Lung (tissue), 12 donors: ENCODE results near the gene ADIPOR2. TPM values are rescaled to one million over a fixed set of nuclear protein-coding genes. Genes with fewer than 3 reads are reported as not detected.

ENCODE experiments used
- ATAC-seq: fragments of 200-7000 bp; cut with Tn5 transposase; one replicate; pipeline ENCODE4 v1.9.1; 2020; ENCODE audit warnings: moderate number of reproducible peaks; ENCODE audit not compliant: insufficient read depth, low FRiP score
- DNase-seq, 3 donors: peaks; one replicate each; pipeline ENCODE4 v3.0.0-alpha.2; 2013 to 2017
- H3K27ac ChIP-seq, 2 donors: one replicate each; pipeline ENCODE4 v1.5.1; 2013; ENCODE audit warnings: mild to moderate bottlenecking in 2 of 2, moderate library complexity in 2 of 2, control low read depth in 1 of 2, inconsistent platforms in 1 of 2, low read depth in 1 of 2, low read length in 1 of 2
- H3K27me3 ChIP-seq, 3 donors: one replicate each; pipeline ENCODE4 v1.5.1; 2013; ENCODE audit warnings: low read length in 2 of 3; ENCODE audit not compliant: control insufficient read depth in 3 of 3, insufficient read depth in 3 of 3
- H3K36me3 ChIP-seq, 4 donors: one replicate each; pipeline ENCODE4 v1.5.1; 2013; ENCODE audit warnings: low read length in 4 of 4, mild to moderate bottlenecking in 1 of 4, moderate library complexity in 1 of 4; ENCODE audit not compliant: control insufficient read depth in 4 of 4, insufficient read depth in 4 of 4
- H3K4me1 ChIP-seq, 5 donors: one replicate each; pipeline ENCODE4 v1.5.1; 2013; ENCODE audit warnings: low read length in 5 of 5, mild to moderate bottlenecking in 2 of 5, moderate library complexity in 1 of 5; ENCODE audit not compliant: control insufficient read depth in 5 of 5, insufficient read depth in 5 of 5
- H3K4me3 ChIP-seq: one replicate; pipeline ENCODE4 v1.5.1; 2013; ENCODE audit warnings: mild to moderate bottlenecking, control low read depth, moderate library complexity
- H3K9ac ChIP-seq, 2 donors: one replicate each; pipeline ENCODE4 v1.5.1; 2013; ENCODE audit warnings: low read length in 2 of 2, control low read depth in 1 of 2; ENCODE audit not compliant: insufficient read depth in 1 of 2
- H3K9me3 ChIP-seq, 4 donors: one replicate each; pipeline ENCODE4 v1.5.1; 2013; ENCODE audit warnings: low read length in 3 of 4, mild to moderate bottlenecking in 1 of 4, moderate library complexity in 1 of 4; ENCODE audit not compliant: control insufficient read depth in 4 of 4, insufficient read depth in 3 of 4
- WGBS, 2 donors: extraction: QIAGEN DNeasy Blood & Tissue Kit; methylation state at CpG; one replicate each; pipeline ENCODE4 v1.1.7; 2013; 5-methylcytosine and 5-hydroxymethylcytosine counted together
- polyA plus RNA-seq, 2 donors: library from polyadenylated mRNA; stranded (reverse); fragments of 200-250 nt; gene quantifications; one replicate each; pipeline ENCODE4 v1.2.1, GENCODE V29; 2013
- total RNA-seq, 2 donors: library from RNA; depleted of rRNA in 1 of 2; stranded (reverse); fragments of >200 nt in 1 of 2; gene quantifications; one replicate each; pipeline ENCODE4 v1.2.1, GENCODE V29; 2014 to 2021
- TF ChIP-seq, protein P1 (sequence below): IDR thresholded peaks from 2 replicates; pipeline ENCODE4 v1.5.1; 2012; ENCODE audit warnings: mild to moderate bottlenecking; ENCODE audit errors: control extremely low read depth, extremely low read depth
- donor health status: control.
- donor health status: control.
- donor health status: Bipolar disorder and iron deficiency.
- donor health status: healthy.
- donor health status: DM: yes; HTN: yes; CAD: no.

ADIPOR2 gene
- total and polyA plus RNA-seq, 4 donors = 31.9 to 61.1 (median 53.6) TPM

DNA sequence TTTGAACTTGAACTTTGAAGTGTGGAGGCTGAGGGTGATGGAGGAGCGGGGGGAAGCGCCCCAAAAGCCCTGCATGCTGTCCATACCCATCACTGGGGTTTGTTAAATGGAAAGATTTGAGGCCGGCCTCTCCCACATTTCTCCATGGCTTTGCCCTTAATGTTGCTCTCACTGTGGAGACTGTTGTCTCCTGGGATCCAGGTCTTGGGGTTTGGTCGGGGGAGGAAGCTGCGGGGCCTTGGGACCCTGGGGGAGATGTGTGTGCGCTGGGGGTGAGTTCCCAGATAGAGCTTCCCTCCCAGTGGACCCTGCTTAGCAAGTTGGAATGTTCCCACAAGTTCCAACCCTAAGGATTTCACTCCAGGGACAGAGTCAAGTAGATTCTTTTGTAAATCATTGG is 101.5 kb downstream of the ADIPOR2 start:
- ATAC-seq = no peak
- Histone ChIP-seq H3K27me3 (no peaks in the 10 kb centered on the region), H3K9me3 (no peaks in the 10 kb centered on the region), H3K27ac (no peak overlapping the region), H3K4me3 (no peak overlapping the region), H3K4me1 (peaks cover 0 to 15% (median 2%) of the 10 kb centered on the region in 5 donors), H3K9ac (no peak overlapping the region), H3K36me3 (peaks cover 0 to 2% (median 1%) of the 10 kb centered on the region in 4 donors)
- TF ChIP-seq, protein P1, sequence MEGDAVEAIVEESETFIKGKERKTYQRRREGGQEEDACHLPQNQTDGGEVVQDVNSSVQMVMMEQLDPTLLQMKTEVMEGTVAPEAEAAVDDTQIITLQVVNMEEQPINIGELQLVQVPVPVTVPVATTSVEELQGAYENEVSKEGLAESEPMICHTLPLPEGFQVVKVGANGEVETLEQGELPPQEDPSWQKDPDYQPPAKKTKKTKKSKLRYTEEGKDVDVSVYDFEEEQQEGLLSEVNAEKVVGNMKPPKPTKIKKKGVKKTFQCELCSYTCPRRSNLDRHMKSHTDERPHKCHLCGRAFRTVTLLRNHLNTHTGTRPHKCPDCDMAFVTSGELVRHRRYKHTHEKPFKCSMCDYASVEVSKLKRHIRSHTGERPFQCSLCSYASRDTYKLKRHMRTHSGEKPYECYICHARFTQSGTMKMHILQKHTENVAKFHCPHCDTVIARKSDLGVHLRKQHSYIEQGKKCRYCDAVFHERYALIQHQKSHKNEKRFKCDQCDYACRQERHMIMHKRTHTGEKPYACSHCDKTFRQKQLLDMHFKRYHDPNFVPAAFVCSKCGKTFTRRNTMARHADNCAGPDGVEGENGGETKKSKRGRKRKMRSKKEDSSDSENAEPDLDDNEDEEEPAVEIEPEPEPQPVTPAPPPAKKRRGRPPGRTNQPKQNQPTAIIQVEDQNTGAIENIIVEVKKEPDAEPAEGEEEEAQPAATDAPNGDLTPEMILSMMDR = no peak
- WGBS, 2 donors = 81 to 88% methylated on average over 6 of the region's 6 CpGs
- DNase-seq = no peak

DNA sequence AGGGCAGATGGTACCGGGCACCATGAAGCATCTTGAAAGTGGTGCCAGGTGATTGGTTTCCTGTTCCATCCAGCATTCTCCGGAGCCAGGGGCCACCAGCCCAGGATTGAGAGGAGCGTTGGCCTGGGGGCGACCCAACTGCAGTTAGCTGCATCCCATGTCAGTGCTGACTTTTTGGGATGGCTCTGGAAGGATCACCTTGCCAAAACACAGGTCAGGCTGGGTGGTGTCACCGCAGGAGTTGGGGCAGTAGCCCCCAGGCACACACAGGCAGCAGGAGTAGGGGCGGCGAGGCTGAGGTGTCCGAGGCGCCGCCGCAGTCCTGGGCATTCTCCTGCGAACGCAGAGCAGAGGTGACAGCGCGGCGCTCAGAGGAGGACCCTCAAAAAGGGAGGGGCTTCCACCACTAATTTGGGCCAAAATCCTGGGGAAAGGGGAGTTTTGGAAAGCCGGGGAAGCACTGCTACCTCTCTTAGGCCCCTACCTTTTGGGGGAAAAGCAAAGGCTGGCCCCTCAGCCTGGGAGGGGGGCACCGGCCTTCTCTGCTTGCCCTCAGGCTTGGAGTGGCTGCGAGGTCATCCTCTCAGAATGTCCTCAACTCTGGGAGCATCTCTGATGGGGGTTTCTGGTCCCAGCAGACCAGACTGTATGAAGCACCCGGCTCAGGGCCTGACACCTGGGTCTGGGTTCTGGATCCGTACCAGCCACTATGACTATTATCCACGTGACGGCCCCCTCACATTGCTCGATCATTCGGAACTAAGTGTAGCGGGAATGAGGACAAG is 102.7 kb downstream of the ADIPOR2 start:
- TF ChIP-seq, protein P1 = no peak
- 94 to 95% methylated on average over 26 of the region's 26 CpGs for WGBS, 2 donors
- no peaks in the 10 kb centered on the region for H3K27me3 ChIP-seq
- no peaks in the 10 kb centered on the region for H3K9me3 ChIP-seq
- H3K4me1 ChIP-seq = peaks cover 0 to 15% (median 2%) of the 10 kb centered on the region in 5 donors
- ATAC-seq (no peak), DNase-seq (no peak)
- H3K9ac ChIP-seq = no peak overlapping the region
- H3K27ac ChIP-seq = no peak overlapping the region
- H3K36me3 ChIP-seq = no peaks in the 10 kb centered on the region
- no peak overlapping the region for H3K4me3 ChIP-seq

DNA sequence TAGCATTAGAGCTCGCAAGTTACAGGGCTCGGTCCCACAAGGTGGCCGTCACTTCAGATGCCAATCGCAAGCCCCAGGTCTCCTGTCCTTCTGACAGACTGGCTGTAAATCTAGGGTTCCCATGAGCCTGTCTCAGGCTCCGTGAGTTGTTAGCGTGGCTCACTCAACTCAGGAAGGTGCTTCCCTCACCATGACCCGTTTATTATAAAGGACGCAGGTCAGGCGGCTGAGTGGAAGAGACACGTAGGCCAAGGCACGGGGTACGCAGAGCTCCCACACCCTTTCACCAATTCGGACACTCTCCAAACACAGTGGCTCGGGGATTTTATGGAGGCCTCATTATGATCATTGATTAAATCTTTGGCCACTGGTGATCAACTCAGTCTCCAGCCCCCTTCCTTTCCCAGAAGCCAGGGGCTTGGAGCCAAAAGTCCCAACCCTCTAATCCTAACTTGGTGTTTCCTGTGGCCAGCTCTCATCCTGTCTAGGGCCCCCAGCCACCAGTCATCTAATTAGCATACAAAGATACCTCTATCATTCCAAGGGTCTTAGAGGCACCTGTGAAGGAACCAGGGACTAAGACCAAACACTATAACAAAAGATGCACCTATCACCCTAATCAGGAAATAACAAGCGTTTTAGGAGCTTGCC is 103.7 kb downstream of the ADIPOR2 start:
- WGBS, 2 donors = 77 to 87% methylated on average over 15 of the region's 15 CpGs
- TF ChIP-seq, protein P1 = no peak
- no peak for DNase-seq
- no peak overlapping the region for H3K9ac ChIP-seq
- no peaks in the 10 kb centered on the region for H3K27me3 ChIP-seq
- no peak overlapping the region for H3K4me3 ChIP-seq
- H3K27ac ChIP-seq = no peak overlapping the region
- peaks cover 0 to 15% (median 2%) of the 10 kb centered on the region in 5 donors for H3K4me1 ChIP-seq
- H3K36me3 ChIP-seq = no peaks in the 10 kb centered on the region
- ATAC-seq = no peak
- no peaks in the 10 kb centered on the region for H3K9me3 ChIP-seq
